GM19193 (cell line): Measurements from ENCODE around the gene CSPG4.

Source experiments
- POLR2A ChIP-seq: IDR thresholded peaks from 4 replicates; pipeline ENCODE4 v1.6.1; 2011; ENCODE audit not compliant: insufficient read depth, insufficient read length; ENCODE audit errors: extremely low read depth

Gene CSPG4

DNA sequence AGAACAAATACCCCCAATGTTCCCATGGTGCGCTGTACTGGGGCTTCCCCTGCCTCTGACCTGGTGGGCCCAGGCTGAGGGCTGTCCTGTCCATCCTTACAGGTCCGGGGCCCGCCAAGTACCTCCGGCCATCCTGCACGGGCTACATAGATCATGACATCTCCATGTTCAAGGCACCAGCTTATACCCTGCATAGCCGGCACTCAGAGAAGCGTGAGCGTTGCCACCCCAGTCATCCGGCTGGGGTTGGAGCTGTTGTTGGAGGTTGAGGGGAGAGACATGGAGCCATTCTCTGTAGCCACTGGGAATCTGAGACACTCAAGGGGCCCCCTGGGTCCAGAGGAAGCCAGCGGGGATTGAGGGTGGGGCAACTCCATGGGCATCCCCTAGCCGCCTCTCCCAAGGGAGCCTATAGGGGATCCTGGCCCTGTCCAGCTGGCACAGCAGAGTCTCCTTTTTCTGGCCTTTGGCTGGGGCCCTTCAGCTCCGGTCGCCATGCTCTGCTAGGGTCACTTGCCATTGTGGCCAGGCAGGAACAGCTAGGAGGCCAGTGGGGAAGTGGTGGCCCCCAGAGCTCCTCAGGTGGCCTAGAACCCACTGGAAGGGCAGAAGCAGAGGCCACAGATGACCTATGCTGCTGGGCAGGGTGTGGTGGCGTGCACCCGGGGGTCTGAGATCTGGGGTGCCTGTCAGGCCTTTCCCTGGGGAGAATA lies 12.5 kb upstream of the CSPG4 start:
- TF ChIP-seq POLR2A = no peak

DNA sequence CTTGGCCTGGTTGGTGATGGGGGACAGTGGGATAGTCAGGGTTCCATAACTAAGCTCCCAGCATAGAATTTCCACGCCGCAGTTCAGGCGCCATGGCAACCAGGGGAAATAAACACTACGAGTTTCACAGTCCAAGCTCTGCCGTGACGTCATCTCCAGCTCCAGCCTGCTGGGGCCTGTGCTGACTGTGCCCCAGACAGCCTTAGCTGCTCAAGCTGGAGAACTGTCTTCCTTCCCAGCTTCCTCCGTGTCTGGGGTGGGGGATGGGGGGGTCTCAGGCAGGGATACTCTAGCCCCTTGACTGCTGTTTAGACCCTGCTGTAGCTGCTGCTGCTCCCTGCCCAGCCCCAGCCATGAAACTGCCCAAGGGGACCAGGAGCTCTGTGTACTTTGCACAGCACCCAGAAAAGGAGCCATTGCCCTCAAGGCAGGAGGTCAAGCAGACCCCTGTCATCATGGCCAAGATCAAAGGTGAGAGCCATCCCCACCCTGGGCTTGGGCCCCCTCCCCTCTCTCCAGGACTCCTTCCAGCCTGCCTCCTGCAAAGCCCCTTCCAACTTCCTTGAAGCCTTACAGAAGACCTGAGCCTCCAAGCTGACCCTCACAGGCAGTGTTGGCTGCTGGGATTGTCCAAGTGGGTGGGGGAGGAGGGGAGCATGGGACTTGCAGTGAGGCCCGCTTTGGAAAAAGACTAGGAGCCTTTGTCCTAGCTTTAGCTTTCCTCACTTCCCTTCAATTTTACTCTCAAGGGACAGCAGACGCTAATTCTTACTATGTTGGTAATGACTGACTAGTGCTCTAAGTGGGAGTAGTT lies 11.4 kb upstream of the CSPG4 start:
- TF ChIP-seq POLR2A = no peak

DNA sequence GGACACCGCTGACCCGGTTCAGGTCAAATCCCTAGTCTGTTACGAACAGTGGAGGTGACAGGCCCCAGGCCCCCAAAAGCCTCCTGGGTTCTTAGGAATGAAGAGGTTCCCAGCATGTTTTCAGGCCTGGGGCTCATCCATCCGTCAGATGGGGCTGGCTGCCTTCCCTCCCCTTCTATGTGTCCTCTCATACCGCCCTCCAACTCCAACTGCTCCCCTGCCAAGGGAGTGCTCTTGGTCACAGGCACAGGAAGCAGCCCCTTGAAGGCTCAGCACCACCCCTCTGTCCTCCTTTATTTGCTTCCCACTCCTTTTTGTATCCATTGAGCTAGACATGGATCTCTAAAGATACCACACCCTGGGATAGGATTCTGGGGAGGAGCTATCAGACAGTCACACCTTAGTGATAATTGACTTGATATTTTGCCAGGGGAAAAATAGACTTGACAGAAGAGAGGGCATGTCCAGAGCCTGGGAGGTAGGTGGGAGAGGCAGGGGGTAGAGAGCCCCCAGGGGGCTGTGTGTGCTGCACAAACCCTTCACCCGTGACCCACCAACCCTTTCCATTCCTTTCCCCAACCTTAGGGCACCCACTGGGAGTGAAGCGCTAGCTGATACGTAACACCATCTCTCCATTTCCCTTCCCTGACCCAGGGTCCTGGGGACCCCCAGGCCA lies 10.7 kb upstream of the CSPG4 start:
- no peak for TF ChIP-seq POLR2A

DNA sequence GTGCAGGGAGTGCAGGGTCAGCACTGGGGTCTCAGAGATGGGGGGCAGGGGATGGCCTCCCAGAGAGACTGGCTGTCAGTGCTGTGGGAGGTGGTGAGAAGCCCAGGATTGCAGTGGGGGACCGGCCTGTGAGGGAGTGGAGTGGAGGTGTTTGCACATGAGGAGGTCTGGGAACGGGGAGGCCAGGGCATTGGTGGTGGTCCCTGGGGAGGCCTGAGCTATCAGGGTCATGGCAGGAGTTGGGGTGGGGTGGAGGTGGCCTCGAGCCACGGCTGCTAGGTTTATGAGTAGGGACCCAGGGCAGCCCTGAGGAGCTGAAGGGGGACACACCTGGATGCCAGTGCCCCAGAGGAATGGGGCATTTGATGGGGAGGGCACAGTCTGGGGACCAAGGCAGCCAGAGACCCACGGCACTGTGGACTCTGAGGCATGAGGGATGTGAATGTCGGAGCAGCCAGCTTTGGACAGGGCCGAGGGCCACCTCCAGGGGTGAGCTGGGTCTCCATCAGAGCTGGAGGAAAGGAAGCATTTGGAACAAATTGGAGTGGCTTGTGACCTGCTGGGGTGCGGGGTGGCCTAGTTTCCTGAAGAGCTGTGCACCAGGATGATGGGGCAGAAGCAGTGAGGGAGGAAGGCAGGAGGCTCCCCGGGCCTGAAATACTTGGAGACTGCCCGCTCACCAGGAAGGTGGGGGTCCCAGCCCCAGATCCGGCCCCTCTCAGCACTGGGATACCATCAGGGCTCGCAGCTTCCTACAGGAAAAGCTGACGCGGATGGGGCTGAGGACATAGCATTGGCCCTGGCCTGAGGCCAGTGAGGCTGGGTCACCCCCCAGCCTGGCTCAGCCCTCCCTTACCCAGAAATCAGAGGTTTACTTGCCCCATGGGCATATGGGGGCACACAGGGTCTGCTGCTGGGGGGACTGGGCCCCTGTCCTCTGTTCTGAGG lies 9.5 kb upstream of the CSPG4 start:
- no peak for TF ChIP-seq POLR2A

DNA sequence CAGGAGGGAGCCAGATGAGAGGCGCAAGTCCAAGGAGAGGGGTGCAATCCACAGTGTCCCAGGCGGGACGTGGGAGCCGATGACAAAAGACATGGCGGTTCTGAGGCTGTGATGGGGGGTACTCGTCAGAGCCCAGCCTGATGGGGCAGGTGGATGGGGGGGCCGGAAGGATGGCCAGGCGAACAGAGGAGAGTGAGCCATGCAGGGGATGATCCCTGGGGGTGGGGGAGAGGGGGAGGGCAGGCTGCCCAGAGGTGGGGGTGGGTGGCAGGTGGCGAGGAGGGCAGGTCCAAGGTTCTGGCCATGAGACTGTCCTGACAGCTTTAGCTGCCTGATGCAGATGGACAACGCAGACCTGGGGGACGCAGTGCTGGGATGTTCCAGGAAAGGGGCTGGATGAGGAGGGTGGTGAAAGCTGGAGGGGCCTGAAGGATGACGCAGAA lies 8.9 kb upstream of the CSPG4 start:
- TF ChIP-seq POLR2A = no peak

DNA sequence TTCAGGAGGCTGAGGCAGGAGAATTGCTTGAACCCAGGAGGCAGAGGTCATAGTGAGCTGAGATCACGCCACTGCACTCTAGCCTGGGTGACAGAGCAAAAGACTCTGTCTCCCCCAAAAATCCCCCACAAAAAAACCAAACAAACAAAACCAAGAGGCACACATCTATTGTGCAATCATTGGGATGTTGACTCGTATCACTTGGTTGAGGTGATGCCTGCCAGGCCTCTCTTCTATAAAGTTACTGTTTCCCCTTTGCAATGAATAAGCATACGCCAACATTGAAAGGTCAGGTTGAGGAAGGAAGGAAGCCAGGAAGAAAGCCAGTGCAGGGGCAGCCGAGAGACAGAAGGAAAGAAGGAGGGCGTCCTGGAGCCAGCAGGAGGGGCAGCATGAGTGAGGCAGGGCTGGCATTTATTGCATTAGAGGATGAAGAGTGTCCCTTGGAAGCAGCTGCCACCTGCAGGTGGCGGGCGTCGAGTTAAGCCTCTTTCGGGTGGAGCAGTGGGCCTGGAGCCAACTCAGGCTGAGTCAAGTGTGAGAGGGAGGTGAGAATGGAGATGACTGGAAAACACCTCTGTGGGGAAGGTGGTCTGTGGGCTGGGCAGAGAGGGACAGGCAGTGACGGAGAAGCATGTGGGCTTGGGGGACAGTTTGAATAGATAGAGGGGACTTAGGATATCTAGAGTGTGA lies 8.3 kb upstream of the CSPG4 start:
- TF ChIP-seq POLR2A = no peak

DNA sequence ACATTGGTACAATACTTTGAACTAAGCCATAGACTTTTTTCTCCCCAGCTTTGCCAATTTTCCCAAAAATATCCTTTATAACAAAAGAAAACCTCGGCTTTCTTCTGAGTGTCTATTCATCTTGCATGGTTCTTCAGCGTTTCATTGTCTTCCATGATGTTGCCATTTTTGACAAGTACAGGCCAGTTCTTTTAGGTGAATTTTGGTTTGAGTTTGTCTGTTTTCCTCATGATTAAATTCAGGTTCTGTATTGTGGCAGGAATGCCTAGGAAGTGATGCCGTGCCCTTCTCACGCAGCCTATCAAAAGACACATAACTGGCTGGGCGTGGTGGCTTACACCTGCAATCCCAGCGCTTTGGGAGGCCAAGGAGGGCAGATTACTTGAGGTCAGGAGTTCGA lies 7.6 kb upstream of the CSPG4 start:
- TF ChIP-seq POLR2A = no peak

DNA sequence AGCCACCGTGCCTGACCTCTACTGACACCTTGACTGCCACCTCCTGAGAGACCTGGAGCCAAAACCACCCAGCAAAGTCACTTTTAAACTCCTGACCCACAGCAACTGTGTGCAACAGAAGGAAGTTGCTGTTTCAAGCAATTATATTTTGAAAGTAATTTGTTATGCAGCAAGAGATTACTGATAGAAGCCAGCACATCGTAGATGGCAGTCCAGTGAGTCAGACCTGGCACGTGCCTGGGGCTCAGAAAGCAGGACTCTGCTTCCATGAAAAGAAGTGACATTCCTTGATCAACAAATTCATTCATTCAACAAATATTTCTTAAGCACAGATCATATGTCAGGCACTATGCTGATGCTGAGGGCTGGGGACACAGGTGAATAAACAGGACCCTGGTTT lies 5.7 kb upstream of the CSPG4 start:
- no peak for TF ChIP-seq POLR2A

DNA sequence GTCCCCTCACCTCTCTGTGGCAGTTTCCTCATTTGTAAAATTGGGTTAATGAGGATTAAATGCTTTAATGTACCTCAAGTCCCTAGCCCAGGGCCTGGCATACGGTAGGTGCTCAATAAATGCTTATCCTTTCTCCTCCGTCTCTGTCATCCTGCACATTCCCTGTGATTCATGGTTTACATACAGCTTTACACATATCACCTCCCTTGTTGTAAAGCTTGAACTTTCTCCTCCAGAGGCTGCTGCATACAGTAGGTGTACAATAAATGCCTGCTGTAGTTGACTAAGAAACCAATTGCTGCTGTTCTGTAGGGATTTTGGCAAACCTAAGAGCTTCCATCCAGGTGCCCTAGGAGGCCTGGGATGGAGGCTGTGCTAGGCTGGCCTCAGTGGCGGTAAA lies 1.5 kb upstream of the CSPG4 start:
- no peak for TF ChIP-seq POLR2A

DNA sequence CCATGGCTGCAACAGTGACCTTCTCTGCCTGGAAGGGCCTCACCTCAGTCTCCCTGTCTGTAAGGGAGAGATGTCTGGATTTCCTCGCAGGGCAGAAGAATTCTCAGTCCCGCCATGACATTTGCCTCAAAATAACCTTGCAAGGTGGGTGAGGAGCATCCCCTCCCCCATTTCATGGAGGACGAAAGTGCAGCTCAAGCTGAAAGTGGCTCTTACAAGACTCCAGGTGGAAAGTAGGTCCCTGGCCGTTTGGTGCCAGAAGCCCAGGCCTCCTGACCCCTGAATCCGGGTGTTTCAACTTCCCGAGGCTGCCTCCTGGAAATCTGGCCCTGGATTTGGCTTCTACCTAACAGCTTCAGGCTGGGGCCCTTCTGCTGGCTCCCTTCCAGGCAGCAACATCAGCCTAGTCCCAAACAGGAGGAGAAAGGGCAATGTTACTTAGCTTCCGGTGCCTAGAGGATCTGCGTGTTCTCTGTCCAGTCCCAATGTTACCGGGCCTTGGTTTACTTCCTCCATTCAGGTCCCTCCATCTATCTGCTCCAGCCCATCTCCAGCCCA lies 769 bp upstream of the CSPG4 start:
- no peak for TF ChIP-seq POLR2A

DNA sequence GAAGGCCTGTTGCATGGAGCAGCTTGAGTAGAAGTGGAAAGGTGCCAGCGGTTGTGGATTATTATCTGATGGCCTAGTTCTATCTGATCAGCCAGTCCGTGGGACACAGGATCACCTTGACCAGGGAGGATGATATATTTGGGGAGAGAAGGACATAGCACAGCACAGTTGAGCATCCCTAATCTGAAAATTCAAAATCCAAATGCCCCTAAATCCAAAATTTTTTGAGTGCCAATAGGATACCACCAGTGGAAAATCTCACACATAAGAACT lies 6.0 kb downstream of the CSPG4 start:
- TF ChIP-seq POLR2A = no peak

DNA sequence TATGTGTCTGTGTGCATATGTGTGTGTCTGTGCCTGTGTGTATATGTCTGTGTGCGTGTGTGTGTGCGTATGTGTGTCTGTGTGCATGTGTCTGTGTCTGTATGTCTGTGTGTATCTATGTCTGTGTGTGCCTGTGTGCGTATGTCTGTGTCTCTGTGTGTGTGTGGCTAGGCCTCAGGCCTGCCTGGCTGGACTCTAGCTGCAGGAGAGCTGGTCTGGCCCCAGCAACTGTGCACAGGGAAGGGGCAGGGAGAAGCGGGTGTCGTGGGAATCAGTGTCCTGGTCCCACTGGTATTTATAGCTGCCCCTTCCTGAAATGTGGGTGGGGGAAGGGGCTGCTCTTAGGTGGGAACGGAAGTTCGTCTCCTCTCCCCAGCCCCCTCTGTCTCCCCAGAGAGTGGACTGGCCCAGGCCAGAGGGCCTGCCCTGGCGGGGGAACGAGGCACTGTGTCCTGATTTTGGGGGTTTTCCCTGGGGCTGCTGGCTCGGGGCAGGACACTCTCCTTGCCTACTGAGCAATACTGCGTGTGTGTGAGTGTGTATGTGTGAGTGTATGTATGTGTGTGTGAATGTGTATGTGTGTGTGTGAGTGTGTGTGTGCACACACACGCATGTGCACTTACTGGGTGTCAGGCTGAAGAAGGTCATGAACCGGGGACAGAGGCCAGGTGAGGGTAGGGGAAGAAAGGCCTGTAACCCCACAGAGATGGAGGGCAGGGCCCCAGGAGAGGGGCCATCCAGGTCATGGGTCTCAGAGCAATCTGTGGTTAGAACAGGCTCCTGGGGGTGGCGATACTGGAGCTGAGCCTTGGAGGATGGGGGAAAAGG lies 6.6 kb downstream of the CSPG4 start:
- TF ChIP-seq POLR2A = no peak

DNA sequence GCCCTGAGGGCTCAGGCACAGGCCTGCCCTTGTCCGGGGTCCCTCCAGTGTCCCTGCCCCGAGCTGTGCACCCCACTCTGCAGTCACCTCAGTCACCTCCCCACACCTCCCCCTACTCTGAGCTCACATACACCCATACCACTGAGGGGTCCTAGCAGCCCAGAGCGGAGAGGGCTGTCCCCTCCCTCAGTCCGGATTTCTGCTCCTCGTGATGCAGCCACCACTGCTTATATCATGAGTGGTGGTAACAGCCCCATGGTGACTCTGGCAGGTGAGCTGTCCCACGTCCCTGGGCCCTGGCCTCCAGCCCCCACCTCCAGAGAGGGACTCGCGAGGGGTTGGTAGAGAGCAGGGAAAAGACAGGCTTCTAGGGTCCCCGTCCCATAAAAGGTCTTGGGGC lies 8.0 kb downstream of the CSPG4 start:
- no peak for TF ChIP-seq POLR2A
